Activated naive CD8-positive, alpha-beta T cell treated with anti-CD3 and anti-CD28 coated beads for 36 hours (primary cell): ENCODE results near the gene PPP1R3C. TPM values are rescaled to one million over a fixed set of nuclear protein-coding genes. Genes with fewer than 3 reads are reported as not detected.

Experiments
- total RNA-seq, 2 experiments: library from RNA; stranded (reverse); gene quantifications; one replicate each; pipeline ENCODE4 v1.2.3, GENCODE V29; 2021

The PPP1R3C gene
- total RNA-seq, 2 experiments from 2014 or later, result 0.25 to 0.36 TPM

Other genes starting within 250 kb of the PPP1R3C start
- gene HECTD2, start 222.7 kb downstream of the PPP1R3C start, total RNA-seq, result 1 to 10 TPM; 2.6 to 2.9 TPM
- 10 to 100 TPM; 25.8 to 25.9 TPM for gene TNKS2, start 165.4 kb upstream of the PPP1R3C start, total RNA-seq